Left ventricle myocardium inferior (tissue), 1 donor: ENCODE results near the gene KRTAP4-16. TPM values are rescaled to one million over a fixed set of nuclear protein-coding genes. Genes with fewer than 3 reads are reported as not detected.
"Not testable (repeated sequence)": the region's sequence is repeated elsewhere in the genome, so short reads cannot be mapped to it uniquely, and the experiment has no call there.

Experiments used
- DNase-seq: peaks from one replicate; pipeline ENCODE4 v3.0.0-alpha.2; 2020
- H3K27ac ChIP-seq: fragments of 200-600 bp; replicated peaks from 2 replicates; pipeline ENCODE4 v1.8.0; 2021
- H3K27me3 ChIP-seq: fragments of 200-600 bp; 2 replicates; pipeline ENCODE4 v1.8.0; 2021; ENCODE audit warnings: low read depth
- H3K36me3 ChIP-seq: fragments of 200-600 bp; 2 replicates; pipeline ENCODE4 v1.8.0; 2021
- H3K4me1 ChIP-seq: fragments of 200-600 bp; 2 replicates; pipeline ENCODE4 v1.8.0; 2021
- H3K4me3 ChIP-seq: fragments of 200-600 bp; 2 replicates; pipeline ENCODE4 v1.8.0; 2021; ENCODE audit warnings: mild to moderate bottlenecking, moderate library complexity
- H3K9me3 ChIP-seq: fragments of 200-600 bp; replicated peaks from 2 replicates; pipeline ENCODE4 v1.8.0; 2021
- intact Hi-C: fragments of 100-400 bp; cut with micrococcal nuclease; formaldehyde crosslinking; loops from one replicate; pipeline ENCODE4 v1.11.0; 2022
- total RNA-seq: library from RNA; stranded (reverse); fragmentation: NEBNext Ultra II Directional; extraction: Animal tissue kit (Norgen Biotek cat#: 25700); gene quantifications from one replicate; pipeline ENCODE4 v1.2.1, GENCODE V29; 2021
- TF ChIP-seq, protein P1 (sequence below): fragments of 200-600 bp; IDR thresholded peaks from 2 replicates; pipeline ENCODE4 v1.8.0; 2021; ENCODE audit warnings: antibody characterized with exemption, mild to moderate bottlenecking, borderline replicate concordance
- donor health status: DM: no; HTN: yes; CAD: no; lungs with severe emphysema.

The KRTAP4-16 gene
- total RNA-seq, 1 donor from 2014 or later, result not detected

DNA sequence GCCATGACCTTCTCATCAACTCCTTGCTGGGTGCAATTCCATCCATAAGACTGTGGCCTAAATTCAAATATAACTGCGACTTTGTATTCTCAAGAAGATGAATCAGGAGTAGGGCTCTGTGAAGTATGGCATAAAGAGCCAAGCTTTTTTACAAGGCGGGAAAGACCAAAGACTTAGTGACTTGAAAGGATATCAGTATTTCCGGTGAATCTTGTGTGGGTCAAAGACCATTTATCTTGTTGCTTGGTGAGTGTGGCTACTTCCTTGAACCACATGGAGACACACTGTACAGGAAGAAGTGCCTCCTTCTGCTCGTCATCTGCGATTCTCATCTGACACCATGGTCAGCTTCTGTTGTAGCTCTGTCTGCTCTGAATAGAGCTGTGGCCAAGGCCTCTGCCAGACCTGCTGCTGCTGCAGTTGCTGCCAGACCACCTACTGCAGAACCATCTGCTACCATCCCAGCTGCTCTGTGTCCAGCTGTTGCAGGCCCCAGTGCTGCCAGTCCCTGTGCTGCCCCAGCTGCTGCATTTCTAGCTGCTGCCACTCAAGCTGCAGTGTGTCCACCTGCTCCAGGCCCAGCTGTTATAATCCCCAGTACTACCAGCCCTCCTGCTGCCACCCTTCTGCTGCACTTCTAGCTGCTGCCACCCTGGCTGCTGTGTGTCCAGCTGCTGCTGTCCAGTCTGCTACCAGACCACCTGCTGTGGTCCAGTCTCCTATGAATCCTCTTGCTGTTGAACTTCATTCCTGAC is 30.2 kb downstream of the KRTAP4-16 start:
- no peak for DNase-seq
- no peak overlapping the region for H3K27ac ChIP-seq
- TF ChIP-seq, protein P1, sequence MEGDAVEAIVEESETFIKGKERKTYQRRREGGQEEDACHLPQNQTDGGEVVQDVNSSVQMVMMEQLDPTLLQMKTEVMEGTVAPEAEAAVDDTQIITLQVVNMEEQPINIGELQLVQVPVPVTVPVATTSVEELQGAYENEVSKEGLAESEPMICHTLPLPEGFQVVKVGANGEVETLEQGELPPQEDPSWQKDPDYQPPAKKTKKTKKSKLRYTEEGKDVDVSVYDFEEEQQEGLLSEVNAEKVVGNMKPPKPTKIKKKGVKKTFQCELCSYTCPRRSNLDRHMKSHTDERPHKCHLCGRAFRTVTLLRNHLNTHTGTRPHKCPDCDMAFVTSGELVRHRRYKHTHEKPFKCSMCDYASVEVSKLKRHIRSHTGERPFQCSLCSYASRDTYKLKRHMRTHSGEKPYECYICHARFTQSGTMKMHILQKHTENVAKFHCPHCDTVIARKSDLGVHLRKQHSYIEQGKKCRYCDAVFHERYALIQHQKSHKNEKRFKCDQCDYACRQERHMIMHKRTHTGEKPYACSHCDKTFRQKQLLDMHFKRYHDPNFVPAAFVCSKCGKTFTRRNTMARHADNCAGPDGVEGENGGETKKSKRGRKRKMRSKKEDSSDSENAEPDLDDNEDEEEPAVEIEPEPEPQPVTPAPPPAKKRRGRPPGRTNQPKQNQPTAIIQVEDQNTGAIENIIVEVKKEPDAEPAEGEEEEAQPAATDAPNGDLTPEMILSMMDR, result no peak
- H3K9me3 ChIP-seq, result no peaks in the 10 kb centered on the region
- H3K27me3 ChIP-seq, result peaks cover 34% of the 10 kb centered on the region
- intact Hi-C loops, result no loop called here
- H3K4me3 ChIP-seq, result no peak overlapping the region
- H3K36me3 ChIP-seq, result no peaks in the 10 kb centered on the region
- H3K4me1 ChIP-seq, result no peaks in the 10 kb centered on the region

DNA sequence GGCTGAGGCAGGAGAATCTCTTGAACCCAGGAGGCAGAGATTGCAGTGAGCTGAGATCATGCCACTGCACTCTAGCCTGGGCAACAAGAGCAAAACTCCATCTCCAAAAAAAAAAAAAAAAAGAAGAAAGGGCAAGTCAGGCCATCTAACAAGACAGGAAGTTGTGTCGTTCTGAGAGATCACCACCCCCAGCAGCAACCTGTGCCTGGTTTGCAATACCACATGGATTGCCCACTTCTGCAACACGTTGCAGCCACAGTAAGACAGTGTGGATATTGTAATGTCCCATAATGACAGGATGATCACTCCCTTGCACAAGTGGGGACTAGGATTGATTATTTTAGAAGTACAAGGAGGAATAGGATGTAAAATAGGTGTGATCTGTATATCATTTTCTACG is 33.0 kb downstream of the KRTAP4-16 start:
- TF ChIP-seq, protein P1, result no peak
- Histone ChIP-seq H3K4me3 (no peak overlapping the region), H3K36me3 (no peaks in the 10 kb centered on the region), H3K9me3 (no peaks in the 10 kb centered on the region), H3K27ac (no peak overlapping the region), H3K27me3 (peaks cover 33% of the 10 kb centered on the region), H3K4me1 (no peaks in the 10 kb centered on the region)
- DNase-seq, result no peak
- intact Hi-C loops, result no loop called here

DNA sequence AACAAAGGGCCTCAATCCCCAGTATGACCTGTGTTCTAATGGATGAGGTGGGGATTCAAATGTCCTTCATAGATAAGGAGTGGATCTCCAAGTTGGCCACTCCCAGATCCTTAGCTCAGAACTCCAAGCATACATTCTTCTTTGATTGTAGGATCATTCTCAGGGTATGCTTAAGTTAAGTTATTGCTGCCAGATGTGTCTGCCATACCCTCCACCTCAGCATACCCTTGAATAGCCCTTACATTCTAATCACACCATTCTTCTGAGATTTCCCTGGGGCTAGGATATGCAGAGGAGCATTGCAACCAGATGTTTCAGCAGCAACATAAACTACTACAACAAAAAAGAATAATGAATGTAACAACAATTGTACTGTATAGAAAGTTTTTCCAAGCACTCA is 34.7 kb downstream of the KRTAP4-16 start:
- Histone ChIP-seq H3K27ac (no peak overlapping the region), H3K36me3 (no peaks in the 10 kb centered on the region), H3K4me3 (no peak overlapping the region), H3K9me3 (no peaks in the 10 kb centered on the region), H3K27me3 (peaks cover 44% of the 10 kb centered on the region), H3K4me1 (no peaks in the 10 kb centered on the region)
- no peak for DNase-seq
- intact Hi-C loops, result no loop called here
- TF ChIP-seq, protein P1, result no peak

DNA sequence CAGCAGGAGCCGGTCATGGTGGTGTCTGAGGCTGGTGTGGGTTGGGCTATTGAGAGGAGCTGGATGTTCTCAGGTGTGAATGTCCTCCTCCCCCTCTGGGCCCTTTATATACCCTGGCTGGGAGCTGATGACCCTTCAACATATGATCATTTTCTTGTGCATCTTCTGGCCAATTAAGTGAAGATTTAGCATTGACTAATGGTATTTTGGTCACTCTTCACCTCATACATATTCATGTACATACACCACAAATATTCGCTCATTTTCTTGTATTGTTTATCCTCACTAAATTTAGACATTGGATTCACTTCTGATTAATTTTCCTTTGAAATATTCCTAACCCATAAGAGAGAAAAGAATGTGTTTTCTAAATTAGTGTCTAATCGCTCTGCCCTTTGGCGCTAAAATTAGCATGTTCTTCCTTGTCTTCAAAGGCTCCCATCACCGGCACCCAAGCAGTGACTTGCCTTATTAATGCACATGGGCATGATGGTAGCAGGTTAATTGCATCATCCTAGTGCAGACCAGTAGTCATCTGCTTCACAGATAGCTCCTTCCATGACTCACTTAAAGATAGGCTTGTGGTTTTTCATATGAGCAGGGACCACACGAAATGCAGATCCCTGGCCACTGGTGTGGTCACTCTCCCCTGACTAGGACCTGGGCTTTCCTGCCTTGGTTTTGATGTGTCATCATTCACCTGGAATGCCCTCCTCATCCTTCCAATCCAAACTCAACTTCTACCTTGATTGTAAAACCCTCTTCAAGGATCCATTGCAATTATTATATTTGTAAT is 36.0 kb downstream of the KRTAP4-16 start, which contains the start of gene KRTAP2-4:
TSS of gene KRTAP2-4 (minus strand) at position 51 of the 796 bp plus-strand sequence. CDS start at position 17, 34 bp downstream.
- Histone ChIP-seq H3K36me3 (no peaks in the 10 kb centered on the region), H3K4me3 (no peak within 1 kb of the TSS), H3K27me3 (peaks cover 56% of the 10 kb centered on the region), H3K9me3 (no peaks in the 10 kb centered on the region), H3K27ac (no peak within 1 kb of the TSS), H3K4me1 (no peaks in the 10 kb centered on the region)
- no peak for DNase-seq
- intact Hi-C loops, result no loop called here
- TF ChIP-seq, protein P1, result no peak

DNA sequence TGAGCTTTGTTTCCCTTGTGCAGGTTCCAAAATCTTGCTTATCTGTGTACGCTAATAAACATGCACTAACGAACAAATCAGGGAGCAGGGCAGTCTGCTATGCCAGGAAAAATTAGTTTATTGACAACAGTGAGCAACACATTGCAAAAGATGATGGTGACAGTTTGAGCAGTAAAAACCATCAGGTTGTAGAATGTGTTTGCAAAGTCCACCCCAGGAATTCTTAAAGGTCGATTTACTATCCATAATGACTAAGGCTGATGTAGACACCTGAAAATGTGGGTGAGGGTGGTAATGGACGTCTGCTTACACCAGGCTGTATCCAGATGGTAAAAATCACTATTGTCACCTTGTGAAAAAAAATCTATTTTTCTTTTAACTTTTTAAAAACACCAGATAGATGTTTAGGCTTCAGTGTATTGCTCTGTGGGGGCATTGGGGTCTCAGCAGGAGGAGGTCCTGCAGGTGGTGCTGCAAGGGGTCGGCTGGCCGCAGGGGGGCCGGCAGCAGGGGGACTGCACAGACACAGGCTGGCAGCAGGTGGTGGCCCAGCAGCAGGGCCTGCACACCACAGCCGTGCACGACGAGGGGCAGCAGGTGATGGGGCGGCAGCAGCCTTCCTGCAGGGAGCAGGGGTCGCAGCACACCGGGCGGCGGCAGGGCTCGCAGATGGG is 36.9 kb downstream of the KRTAP4-16 start:
- DNase-seq, H3K27ac ChIP-seq, intact Hi-C loops, H3K9me3 ChIP-seq, H3K4me1 ChIP-seq, H3K4me3 ChIP-seq, H3K36me3 ChIP-seq: not testable (repeated sequence)
- H3K27me3 ChIP-seq, result peaks cover 65% of the 10 kb centered on the region
